Measurements from ENCODE around the gene TOPAZ1. TPM values are rescaled to one million over a fixed set of nuclear protein-coding genes. Genes with fewer than 3 reads are reported as not detected.
A peak's percentile ranks its signal among the peaks of the same experiment; 100 is the strongest.

Gene TOPAZ1
- total and polyA plus RNA-seq, 2 of the 4 experiments (the other 2 are of a cell fraction): not detected

DNA sequence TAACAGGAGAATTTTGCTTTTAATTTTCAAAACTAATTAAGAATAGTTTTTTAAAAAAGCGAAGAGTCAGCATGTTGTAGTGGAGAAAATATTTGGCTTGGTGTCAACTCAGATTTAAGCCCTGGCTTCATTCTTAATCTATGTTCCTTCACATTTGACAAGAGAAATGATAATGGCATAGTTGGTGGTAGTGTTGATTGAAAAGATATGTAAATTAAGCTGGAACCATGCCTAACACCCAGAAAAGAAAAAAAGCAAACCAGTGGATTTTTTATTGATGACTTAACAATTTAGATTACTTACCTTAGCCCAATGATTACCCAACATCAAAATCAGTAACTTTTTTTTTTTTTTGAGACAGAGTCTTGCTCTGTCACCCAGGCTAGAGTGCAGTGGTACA lies 124.3 kb downstream of the TOPAZ1 start:
- intact Hi-C loops (cut with micrococcal nuclease): no loop called here
- DNase-seq: no peak
- CTCF ChIA-PET: interaction anchor here (1.0 kb wide), 1 partner anchor 10 kb away, joined by 3 read pairs; no protein-coding TSS in a partner anchor

More for the DNA sequence above, 124.3 kb downstream of the TOPAZ1 start:
- Histone ChIP-seq H3K79me1 (ENCODE audit: low read depth in 1 of 2, low read length in 2 of 2) (no peaks in the 10 kb centered on the region), H3K4me1 (ENCODE audit: control insufficient read depth, insufficient read depth, low read length) (no peaks in the 10 kb centered on the region), H4K91ac (ENCODE audit: insufficient read depth, low read depth, low read length) (no peak overlapping the region), H2AK5ac (ENCODE audit: low read depth, low read length) (no peak overlapping the region), H4K20me1 (ENCODE audit: insufficient read depth, low read length) (no peaks in the 10 kb centered on the region), H3K4ac (ENCODE audit: low read depth, low read length) (no peak overlapping the region), H4K8ac (ENCODE audit: low read depth in 2 of 2, low read length in 2 of 2) (no peak overlapping the region), H3K18ac (ENCODE audit: low read depth, low read length) (no peak overlapping the region), H3K14ac (replicated peaks; ENCODE audit: low read depth, low read length) (no peak overlapping the region), H2BK120ac (ENCODE audit: low read depth, low read length) (no peak overlapping the region), H2AFZ (replicated peaks; ENCODE audit: low read length, poor library complexity) (no peak overlapping the region), H3K9me1 (ENCODE audit: insufficient read depth, low read length) (no peaks in the 10 kb centered on the region), H2AK9ac (replicated peaks; ENCODE audit: low read depth, low read length, poor library complexity) (no peak overlapping the region), H3K4me3 (ENCODE audit: insufficient read depth, low read depth, low read length) (no peak overlapping the region), H3K23ac (ENCODE audit: low read depth, low read length) (no peak overlapping the region), H3K36me3 (ENCODE audit: control insufficient read depth, insufficient read depth, low read length) (peaks cover 4% of the 10 kb centered on the region; the same call in 1 of the 2 replicates), H2BK5ac (ENCODE audit: low read depth, low read length, poor library complexity, severe bottlenecking) (no peak overlapping the region), H2BK20ac (ENCODE audit: low read depth, low read length) (no peak overlapping the region), H3K27ac (ENCODE audit: insufficient read depth, low read length) (no peak overlapping the region), H3K4me2 (ENCODE audit: low read depth, low read length) (no peak overlapping the region), H3K27me3 (ENCODE audit: control insufficient read depth, insufficient read depth, low read length) (no peaks in the 10 kb centered on the region), H3K56ac (ENCODE audit: extremely low read depth, insufficient read depth, low read length) (no peak overlapping the region), H3K9ac (ENCODE audit: low read depth, low read length) (no peak overlapping the region), H2BK15ac (ENCODE audit: low read depth, low read length) (no peak overlapping the region), H3K9me3 (ENCODE audit: control insufficient read depth, insufficient read depth, low read length) (no peaks in the 10 kb centered on the region), H4K5ac (ENCODE audit: low read depth, low read length) (no peak overlapping the region)
- TF ChIP-seq NFE2L2 (IDR thresholded peaks at IDR 0.05; ENCODE audit: low read depth, low read length) (no peak), MAFK (IDR thresholded peaks at IDR 0.05; ENCODE audit: low read depth, low read length) (peak; percentile 44; the same call in 1 of the 2 replicates), POLR2A (IDR thresholded peaks at IDR 0.05; ENCODE audit: low read depth, low read length) (no peak)
- TF ChIP-seq, protein P1, sequence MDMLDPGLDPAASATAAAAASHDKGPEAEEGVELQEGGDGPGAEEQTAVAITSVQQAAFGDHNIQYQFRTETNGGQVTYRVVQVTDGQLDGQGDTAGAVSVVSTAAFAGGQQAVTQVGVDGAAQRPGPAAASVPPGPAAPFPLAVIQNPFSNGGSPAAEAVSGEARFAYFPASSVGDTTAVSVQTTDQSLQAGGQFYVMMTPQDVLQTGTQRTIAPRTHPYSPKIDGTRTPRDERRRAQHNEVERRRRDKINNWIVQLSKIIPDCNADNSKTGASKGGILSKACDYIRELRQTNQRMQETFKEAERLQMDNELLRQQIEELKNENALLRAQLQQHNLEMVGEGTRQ (IDR thresholded peaks at IDR 0.05; ENCODE audit: low read depth, low read length): no peak
- POLR2A ChIA-PET (ENCODE audit: unreplicated experiment): no interaction called here
- no CpG with 5 or more reads among the region's 1 CpG for WGBS, 2 experiments (ENCODE audit: extremely low coverage in 2 of 2, insufficient read length in 1 of 2)
- in situ Hi-C loops (cut with MboI; ENCODE audit: low sequenced_read_pairs): no loop called here
- no TSS peak for BruUV-seq (replicated peaks)
- dilution Hi-C loops (cut with HindIII; ENCODE audit: low sequenced_read_pairs, unreplicated experiment): no loop called here
- no peak for ATAC-seq (ENCODE audit: low read depth)

All from IMR-90 (cell line).